CD4-positive, alpha-beta T cell treated with Interleukin-17A for 4 hours (primary cell): ENCODE results near the gene ADCK2.
"Not testable (repeated sequence)": the region's sequence is repeated elsewhere in the genome, so short reads cannot be mapped to it uniquely, and the experiment has no call there.

ENCODE experiments used
- DNase-seq: peaks from one replicate; pipeline ENCODE4 v3.0.0-alpha.2; 2020; ENCODE audit warnings: mixed read lengths

ADCK2 gene, protein sequence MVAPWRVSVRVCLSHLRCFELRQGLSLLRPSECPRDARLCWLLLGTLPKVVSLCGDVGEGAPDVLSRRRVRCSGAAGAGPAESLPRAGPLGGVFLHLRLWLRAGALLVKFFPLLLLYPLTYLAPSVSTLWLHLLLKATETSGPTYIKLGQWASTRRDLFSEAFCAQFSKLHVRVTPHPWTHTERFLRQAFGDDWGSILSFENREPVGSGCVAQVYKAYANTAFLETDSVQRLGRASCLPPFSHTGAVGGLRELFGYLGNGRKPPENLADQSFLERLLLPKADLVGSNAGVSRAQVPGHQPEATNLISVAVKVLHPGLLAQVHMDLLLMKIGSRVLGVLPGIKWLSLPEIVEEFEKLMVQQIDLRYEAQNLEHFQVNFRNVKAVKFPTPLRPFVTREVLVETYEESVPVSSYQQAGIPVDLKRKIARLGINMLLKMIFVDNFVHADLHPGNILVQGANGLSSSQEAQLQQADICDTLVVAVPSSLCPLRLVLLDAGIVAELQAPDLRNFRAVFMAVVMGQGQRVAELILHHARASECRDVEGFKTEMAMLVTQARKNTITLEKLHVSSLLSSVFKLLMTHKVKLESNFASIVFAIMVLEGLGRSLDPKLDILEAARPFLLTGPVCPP

DNA sequence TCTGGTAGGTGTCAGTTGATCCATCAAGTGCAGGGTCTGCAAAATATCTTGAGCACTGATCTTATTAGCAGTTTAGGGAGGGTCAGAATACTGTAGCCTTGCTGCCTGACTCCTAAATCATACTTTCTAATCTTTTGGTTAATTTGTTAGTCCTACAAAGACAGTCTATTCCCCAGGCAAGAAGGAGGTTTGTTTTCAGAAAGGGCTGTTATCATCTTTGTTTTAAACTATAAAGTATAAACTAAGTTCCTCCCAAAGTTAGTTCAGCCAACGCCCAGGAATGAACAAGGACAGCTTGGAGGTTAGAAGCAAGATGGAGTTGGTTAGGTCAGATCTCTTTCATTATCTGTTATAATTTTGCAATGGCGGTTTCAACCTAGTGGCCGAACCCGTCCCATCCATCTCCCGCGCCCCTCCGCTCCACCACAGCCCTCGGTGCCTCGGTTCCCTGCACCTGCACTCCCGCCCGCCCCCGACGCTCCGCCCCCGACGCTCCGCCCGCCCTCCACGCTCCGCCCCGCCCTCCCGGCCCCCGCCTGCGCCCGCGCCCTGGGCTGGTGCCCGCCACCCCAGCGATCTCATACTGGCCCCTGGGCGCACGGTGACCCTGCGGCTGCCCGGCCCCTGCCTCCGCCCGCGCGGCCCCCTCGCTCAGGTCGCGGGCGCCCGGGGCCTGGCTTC, at the start of gene ADCK2:
TSS of gene ADCK2 (plus strand) at position 564 of the 681 bp plus-strand sequence. CDS start 386 bp downstream, outside the sequence.
- peak; percentile 80 for DNase-seq

DNA sequence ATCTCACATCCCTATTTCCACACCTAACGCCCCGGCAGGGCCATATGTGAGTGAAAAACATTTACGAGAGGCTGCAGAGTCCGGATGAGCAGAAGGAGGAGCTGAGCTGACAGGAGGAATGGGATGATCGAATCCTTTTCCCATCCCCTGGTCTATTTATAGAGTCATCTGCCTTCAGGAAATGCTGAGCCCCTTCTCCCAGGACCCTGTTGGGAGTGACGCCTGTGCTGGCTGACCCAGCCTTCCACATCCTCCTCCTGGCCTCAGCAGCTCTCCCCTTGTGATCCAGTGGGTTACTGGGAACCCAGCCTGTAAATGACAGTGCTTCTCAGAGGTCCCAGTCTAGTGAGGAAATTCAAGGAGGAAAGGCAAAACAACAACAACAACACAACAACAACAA, 48.8 kb upstream of the ADCK2 start:
- DNase-seq, result no peak

DNA sequence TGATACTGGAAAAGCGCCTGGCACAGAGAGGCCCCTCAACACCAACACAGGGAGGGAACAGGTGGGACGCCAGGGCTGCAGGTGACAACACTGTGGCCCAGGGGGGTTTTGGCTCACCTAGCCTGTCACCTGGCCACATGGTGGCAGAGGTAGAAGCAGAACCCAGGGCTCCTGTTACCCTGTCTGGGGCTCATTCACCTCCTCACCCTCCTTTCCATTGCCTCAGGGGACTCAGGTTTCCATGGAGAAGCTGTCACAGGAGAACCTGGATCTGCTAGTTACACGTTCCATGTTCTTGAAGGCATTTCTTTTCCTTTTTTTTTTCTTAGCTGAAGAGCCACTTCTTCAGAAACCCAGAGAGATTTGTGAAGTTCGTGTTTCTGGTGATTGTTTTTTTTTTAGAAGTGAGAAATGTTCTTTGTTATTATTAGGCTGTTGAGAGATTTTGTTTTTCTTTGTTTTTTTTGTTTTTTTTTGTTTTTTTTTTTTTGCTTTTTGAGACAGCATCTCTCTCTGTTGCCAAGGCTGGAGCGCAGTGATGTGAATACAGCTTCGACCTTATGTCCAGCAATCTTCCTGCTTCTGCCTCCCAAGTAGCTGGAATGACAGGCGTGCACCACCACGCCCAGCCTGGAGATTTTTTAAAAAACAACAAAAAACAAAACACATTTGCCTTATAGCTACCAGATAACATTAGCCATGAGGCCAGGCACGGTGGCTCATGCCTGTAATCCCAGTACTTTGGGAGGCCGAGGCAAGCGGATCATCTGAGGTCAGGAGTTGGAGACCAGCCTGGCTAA, 48.2 kb upstream of the ADCK2 start:
- DNase-seq, result no peak

DNA sequence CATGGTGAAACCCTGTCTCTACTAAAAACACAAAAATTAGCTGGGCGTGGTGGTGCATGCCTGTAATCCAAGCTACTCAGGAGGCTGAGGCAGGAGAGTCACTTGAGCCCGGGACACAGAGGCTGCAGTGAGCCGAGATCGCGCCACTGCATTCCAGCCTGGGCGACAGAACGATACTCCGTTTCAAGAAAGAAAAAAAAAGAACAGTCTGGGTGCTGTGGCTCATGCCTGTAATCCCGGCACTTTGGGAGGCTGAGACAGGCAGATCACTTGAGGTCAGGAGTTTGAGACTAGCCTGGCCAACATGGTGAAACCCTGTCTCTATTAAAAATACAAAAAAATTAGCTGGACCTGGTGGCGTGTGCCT, 47.6 kb upstream of the ADCK2 start:
- DNase-seq, result not testable (repeated sequence)

DNA sequence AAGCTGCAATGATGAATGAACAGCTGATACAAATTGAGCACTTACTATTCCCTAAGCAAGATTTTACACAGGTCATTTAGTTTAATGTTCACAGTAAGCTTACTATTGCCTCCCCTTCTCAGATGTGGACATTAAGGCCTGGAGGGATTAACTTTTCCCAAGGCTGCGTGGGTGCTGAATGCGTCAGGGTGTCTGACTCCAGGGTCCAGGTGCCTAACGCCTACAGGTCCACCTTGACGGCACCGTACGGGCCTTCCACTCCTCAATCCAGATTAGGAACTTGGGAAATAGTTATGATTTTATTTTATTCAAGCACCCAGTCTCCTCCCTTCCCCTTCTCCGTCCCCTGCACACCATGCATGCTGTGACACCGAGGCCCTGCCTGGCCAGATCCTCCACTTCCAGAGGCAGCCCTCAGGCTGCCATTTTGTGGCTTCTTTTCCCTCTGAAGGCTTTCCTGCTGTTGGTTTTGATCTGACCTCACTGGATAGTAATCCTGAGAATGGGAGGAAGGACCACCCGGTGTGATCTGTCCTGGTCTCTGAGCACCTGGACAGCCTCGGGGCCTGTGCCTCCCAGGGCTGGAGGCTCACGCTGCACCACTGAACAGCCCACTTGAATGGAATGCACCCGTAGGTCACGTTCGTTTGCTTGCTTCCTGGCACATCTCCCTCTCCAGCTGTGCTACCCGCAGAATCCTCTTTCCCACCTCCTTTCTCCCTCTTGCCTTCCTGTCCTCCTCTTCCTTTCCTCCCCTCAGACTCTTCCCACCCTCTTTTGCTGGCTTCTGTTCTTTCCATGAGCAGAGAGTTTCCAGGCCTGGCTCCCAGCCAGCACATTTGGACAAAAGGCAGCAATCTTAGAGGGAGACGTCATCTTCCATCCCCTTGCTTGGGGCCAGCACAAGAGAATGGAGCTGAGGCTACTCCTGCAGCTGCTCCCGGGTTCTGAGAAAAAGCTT, 46.6 kb upstream of the ADCK2 start:
- no peak for DNase-seq

DNA sequence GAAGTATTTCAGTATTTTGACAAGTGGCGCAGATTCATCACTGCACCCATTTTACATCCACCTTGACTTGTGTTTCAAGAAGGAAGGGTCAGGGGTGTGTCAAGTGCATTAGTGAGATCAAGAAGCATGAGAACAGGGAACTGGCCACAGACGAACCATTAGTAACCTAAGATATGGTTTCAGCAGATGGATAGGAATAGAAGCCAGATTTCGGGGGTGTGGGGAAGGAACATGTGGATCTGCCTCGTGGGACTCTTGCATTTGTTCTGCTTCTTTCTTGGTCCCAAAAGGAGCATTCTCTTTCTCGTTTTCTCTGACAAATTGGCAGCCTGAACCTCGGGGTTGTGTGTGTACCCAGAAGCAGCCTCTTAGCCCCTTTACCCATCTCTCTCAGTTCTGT, 41.7 kb upstream of the ADCK2 start:
- DNase-seq, result no peak

DNA sequence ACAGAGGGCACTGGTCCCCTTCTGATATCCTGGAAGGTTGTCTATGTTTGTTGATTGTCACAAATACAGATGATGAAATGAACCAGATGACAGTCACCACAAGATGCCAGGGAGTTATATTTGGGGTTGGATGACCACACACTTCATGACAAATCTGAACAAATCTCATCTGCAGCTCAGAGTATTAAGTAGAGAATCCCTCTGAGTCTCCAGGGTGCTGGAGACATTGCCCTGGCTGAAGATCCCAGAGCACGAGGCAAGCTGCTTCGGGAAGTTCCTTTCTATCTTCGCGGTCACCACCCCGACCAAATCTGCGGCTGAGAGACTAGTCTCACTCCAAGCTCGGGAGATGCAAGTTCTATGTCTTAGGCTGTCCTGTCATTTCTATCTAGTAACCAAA, 41.1 kb upstream of the ADCK2 start:
- no peak for DNase-seq

DNA sequence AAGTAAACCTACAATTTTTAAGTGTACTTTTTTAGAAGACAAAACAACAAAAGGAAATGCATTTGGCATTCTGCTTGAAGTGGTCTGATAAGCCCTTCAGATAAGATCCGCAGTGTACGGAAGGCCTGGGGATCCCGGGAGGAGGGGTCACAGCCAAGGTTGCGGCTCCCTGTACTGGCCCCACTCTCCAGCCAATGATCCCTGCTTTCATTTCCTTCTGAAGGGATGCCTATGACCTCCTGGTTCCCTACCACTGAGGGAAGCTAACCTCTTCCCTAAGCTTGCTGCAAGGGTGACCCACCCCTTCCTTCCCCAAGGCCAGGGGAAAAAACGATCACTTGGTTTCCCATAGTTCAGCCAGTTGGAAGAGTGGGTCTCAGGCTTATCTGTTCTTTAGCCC, 37.4 kb upstream of the ADCK2 start:
- no peak for DNase-seq

DNA sequence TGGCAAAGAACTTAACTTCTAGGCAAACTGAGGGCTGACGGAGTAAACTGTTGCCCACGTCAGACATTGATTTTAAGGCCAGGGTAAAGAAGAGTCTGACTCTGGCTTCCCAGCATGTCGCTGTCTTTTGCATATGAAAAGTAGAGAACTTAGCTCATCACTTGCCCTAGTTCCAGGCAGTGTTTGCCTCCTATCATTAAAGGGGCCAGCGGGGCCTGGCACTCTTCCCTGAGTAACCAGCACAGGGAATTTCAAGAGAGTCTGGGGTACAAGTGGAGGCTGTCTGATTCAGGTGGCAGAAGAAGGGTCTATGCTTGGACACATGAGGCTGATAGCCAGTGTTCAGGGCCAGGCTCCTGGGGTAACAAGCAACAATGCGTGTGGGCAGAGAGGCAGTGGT, 36.9 kb upstream of the ADCK2 start:
- DNase-seq, result no peak

DNA sequence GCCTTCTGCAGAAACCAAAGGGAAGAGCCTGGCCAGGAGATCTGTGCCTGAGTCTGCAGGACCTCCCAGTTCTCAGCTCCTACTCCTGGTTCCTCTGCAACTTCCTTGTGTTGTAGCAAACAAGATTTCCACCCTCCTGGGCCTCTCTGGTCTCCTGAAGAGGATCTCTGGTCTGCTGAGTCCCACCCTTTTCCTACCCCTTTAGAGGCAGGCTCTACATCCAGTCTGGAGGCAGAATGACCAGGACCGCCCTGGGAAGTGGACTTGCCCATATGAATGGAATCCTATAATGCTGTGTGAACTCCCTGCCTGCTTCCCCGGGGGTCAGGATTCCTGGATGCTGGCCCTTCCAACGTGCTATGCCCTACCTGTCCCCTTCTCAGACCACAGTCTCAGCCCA, 35.3 kb upstream of the ADCK2 start:
- DNase-seq, result no peak

DNA sequence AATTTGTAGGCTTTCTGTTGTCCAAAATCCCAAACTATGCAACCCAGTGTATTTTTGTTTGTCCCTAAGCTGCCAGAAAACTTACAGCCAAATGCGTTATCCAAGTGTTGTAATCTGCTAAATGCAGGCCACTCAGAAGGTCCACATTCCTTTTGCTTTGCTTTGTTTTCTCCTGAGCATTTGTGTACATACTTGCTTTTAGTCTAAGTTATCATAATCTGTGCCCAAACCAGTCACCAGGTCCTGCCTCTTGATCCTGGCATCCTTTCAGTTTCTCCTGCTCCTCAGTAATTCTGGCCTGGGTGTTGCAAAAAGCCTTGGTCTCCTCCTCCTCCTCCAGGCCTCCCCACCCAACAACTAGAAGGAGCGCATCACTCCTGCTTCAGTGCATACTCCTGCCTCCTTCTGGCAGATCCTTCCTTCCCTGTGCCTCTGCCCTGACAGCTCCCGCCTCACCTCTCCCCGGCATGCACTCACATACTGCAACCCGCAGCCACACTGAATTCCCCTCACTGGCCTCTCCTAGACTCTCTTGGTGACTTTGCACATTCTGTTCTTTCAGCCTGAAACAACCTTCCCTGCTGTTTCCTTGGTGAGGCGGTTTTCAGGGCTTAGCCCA, 34.5 kb upstream of the ADCK2 start:
- DNase-seq, result no peak

DNA sequence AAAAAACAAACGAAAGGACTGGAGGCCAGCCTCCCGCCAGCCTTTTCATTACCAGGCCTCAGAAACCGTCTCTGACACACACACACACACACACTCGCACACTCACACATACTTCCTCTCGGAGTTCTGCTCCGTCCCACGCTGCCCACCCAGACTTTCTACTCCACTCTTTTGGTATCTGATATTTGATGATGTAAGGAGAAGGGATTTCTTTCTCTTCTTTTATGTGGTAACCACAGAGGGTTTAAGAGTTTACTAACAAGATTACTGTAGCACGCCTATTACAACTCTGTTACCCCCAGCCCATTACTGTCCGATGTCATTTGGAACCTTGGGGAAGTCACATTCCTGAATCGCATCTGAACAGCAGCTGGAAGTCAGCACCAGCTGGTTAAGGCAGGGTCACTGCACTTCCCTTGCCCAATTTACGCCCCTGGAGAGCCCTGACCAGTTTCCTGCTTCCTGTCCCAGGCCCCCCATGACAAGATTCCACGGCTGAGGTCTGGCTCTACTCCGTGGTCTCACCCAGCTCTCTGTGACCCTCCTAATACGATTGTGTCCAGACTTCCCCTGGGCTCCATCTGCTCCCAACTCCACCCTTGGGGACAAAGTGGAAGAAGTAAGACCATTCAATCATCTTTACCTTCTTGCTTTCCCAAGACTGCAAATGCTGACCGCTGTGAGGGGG, 33.2 kb upstream of the ADCK2 start:
- DNase-seq, result peak; percentile 8

DNA sequence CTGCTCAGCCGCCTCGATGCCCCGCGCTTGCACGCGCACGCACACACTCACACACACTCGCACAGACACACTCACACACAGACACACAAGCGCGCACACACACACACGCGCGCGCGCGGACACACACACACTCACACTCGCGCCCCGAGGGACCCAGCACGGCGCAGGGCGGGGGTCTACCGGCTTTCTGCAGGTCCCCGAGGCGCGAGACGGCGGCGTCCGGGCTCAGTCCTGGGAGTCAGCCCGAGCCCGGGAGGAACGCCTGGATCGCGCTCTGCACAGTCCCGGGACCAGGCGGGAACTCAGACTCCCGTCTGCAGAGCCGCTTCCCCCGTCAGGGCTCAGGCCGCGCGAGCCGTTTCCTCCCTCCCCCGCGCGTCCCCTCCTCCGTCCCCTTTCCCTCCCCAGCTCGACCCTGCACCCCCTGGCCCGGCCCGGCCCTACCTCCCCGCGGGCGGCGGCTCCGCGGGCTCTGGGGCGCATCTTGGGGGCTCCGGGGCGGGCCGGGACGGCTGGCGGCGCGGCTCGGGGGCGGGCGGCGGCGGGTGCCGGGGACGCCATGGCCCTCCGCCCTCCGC, 32.6 kb upstream of the ADCK2 start:
- DNase-seq, result peak; percentile 6

DNA sequence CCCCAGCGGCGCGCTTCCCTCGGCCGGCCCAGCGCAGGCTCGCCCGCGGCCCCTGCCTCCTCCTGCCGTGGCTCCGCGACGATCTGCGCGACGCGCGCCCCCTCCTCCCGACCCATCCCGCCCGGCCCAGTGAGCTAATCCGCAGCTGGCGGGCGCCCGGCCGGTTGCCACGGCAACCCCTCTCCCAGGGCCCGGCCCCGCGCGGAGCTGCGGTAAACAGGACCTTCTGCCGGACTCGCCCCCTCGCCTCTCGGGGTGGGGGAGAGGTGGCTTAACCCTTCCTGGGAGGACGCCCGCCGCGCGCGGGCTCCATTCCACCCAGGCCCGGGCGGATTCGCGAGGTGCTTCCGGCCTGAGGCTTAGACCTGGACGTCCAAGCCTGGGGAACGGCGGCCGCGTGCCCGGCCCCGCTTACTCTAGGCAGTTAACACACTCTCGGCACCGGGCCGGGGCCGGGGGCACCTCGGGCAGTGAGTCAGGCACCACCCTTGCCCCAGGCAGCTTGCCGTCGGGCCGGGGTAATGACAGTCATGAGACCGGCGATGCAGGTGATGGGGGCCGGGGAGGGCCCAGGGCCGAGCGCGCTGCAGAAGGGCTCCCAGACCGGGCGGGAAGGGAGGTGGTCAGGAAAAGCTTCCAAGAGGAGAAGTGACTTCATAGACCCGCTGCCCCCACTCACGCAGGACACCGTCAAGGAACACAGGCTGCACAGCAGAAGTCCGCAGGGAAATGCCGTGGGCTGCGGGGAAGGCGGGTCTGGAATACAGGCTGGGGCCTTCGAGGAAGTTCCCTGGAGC, 31.8 kb upstream of the ADCK2 start, which contains the start of gene DENND2A:
TSS of gene DENND2A (minus strand) at position 87 of the 797 bp plus-strand sequence. CDS start 38,416 bp downstream, outside the sequence.
- DNase-seq, result peak; percentile 7

DNA sequence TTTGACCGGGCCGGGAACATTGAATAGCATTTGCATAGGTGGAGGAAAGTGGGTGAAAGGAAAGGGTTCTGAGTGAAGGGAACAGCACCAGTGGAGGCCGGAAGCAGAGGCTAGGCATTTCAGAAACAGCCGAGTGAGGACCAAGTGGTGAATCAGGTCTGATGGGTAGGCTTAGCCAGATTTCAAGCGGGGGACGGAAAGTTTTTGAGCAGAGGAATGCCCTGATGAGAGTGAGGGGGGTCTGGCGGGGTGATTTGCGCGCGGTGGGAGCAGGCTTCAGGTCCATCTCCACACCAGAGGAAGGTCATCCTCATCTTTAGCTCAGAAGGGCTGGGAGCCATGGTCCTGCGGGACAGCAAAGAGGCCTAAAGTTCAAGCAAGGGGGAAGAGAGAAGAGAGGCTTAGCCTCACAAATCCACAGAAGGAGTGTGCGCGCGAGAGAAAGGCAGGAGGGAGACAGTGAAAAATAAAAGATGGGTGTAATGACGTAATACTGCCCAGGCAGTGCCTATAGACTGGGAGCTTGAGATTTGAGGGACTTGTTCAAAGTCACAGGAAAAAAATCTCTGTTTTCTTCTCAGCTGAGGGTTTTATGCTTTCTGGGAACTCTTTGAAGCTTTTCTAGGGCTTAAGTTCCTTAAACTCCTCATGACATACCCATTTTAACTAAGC, 31.1 kb upstream of the ADCK2 start:
- no peak for DNase-seq

DNA sequence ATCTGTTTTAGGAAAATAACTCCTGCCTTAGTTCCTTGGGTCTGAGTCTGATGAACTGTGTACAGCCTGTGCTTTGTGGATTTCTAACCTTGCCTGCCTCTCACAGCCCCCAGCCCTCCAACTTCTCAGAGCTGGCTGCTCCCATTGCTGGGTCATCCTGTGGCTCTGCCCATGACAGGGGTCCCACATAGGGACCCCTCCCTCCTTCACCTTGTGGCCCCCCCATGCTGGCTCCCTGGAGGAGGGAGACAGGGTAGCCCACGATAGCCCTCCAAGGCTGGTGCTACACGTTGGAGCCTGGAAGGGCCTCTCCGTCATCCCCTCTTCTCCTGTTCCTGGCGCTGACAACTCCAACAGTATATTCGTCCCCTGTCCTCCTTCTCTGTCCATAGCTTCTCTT, 29.3 kb upstream of the ADCK2 start:
- DNase-seq, result no peak

DNA sequence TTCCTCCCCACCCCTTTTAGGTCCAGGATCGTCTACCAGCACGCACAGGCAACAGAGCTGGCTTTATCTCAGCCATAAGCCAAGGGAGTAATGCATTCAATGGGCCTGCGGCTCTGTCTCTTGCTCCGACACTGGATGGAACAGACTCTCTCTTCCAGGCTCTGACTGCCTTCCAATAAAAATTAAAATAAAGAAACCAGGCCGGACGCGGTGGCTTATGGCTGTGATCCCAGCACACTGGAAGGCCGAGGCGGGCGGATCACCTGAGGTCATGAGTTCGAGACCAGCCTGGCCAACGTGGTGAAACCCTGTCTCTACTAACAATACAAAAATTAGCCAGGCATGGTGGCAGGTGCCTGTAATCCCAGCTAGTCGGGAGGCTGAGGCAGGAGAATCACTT, 28.0 kb upstream of the ADCK2 start:
- DNase-seq, result not testable (repeated sequence)

DNA sequence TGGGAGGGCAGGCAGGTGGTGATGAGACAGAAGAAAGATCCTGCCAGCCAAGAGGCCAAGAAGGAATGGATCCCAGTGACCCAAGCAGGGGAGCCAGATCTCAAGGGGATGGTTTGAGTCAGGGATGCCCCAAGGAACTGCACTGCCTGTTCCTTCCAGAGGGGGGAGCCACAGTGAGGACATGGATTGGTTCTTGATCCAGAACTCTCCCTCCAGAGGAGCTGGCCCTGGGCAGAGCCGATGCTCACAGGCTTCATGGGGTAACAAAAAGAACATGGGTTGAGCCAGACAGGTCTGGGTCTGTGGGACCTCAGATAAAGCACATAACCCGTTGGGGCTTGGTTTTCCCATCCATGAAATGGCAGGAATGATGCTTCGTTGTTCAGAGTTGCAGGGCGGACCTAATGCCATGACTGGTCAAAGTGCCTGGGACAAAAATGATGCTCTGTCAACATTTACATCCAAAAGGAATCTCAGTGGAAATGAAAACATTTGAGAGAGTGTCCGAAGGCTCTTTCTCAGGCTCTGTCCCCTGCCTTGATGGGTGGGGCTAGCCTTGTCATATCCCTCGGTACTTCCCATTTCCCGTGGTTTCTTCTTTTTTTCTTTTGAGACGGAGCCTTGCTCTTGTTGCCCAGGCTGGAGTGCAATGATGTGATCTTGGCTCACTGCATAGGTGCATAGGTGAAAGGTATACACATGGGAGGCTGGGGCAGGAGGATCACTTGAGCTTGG, 27.4 kb upstream of the ADCK2 start:
- DNase-seq, result no peak
